HepG2 (cell line): ENCODE results near the gene RIPPLY1. TPM values are rescaled to one million over a fixed set of nuclear protein-coding genes. Genes with fewer than 3 reads are reported as not detected.

Source experiments
- ATAC-seq: fragments of 200-7000 bp; cut with Tn5 transposase; 3 replicates; pipeline ENCODE4 v1.9.1; 2020; ENCODE audit warnings: mild to moderate bottlenecking, moderate library complexity
- BruUV-seq: library from RNA; stranded (reverse); fragments of 400-500 nt; replicated peaks from 2 replicates; lab custom pipeline; 2021; lab: Mats Ljungman, UMichigan
- CTCF ChIA-PET: fragments of 300-600 bp; formaldehyde crosslinking; extraction: SDS; loops from one replicate; lab custom pipeline; 2021; ENCODE audit warnings: low total read pairs, inconsistent platforms, low intra/inter-chr PET ratio; lab: Yijun Ruan, JAX
- POLR2A ChIA-PET: fragments of 350-600 bp; sonication (Branson Sonifier 250); formaldehyde crosslinking; loops from one replicate; lab custom pipeline; 2020; ENCODE audit warnings: antibody characterized with exemption, inconsistent platforms; lab: Yijun Ruan, JAX
- DNase-seq: peaks from one replicate; pipeline ENCODE4 v3.0.0-alpha.2; 2015; ENCODE audit warnings: low spot score
- FAIRE-seq: peaks from 3 replicates; lab custom pipeline; 2011; peaks lifted over from hg19 to GRCh38; lab: Jason Lieb, UNC
- H2AFZ ChIP-seq: one replicate; pipeline ENCODE4 v1.6.1; 2011; ENCODE audit warnings: low read length, inconsistent platforms
- H3K27ac ChIP-seq: fragments of 300-600 bp; 3 replicates; pipeline ENCODE4 v1.8.0; 2011; ENCODE audit warnings: mixed run types, mild to moderate bottlenecking, mixed read lengths, low read length, inconsistent platforms; ENCODE audit not compliant: insufficient read depth; ENCODE audit errors: extremely low read length
- H3K27me3 ChIP-seq, 2 experiments: fragments of 200-600 bp in 1 of 2; 2 replicates in 1 of 2; 3 replicates in 1 of 2; pipeline versions ENCODE4 v1.6.0 to v1.8.0; 2011; ENCODE audit warnings: low read length in 2 of 2, mild to moderate bottlenecking in 2 of 2, moderate library complexity in 2 of 2, inconsistent platforms in 1 of 2; ENCODE audit not compliant: insufficient read depth in 2 of 2, control insufficient read depth in 1 of 2
- H3K36me3 ChIP-seq, 2 experiments: fragments of 200-600 bp in 1 of 2; replicated peaks in 1 of 2; 2 replicates in 1 of 2; 3 replicates in 1 of 2; pipeline versions ENCODE4 v1.5.1 to v1.8.0; 2011; ENCODE audit warnings: low read length in 2 of 2, inconsistent platforms in 1 of 2; ENCODE audit not compliant: insufficient read depth in 2 of 2, control insufficient read depth in 1 of 2
- H3K4me1 ChIP-seq: 2 replicates; pipeline ENCODE4 v1.5.1; 2012; ENCODE audit warnings: low read length, inconsistent platforms; ENCODE audit not compliant: insufficient read depth
- H3K4me2 ChIP-seq: 2 replicates; pipeline ENCODE4 v1.6.0; 2011; ENCODE audit warnings: low read depth, low read length, inconsistent platforms
- H3K4me3 ChIP-seq, 3 experiments: fragments of 200-600 bp in 1 of 3; sonication (generic), shearing (Covaris generic) in 1 of 3; replicated peaks in 1 of 3; 2 replicates each; pipeline ENCODE4 v1.5.1; 2011 to 2016; ENCODE audit warnings: low read length in 3 of 3, inconsistent platforms in 2 of 3, low read depth in 2 of 3, mild to moderate bottlenecking in 2 of 3, control low read depth in 1 of 3, mixed read lengths in 1 of 3; ENCODE audit not compliant: insufficient read depth in 1 of 3
- H3K79me2 ChIP-seq: one replicate; pipeline ENCODE4 v1.6.1; 2011; ENCODE audit warnings: low read length, inconsistent platforms; ENCODE audit not compliant: insufficient read depth
- H3K9ac ChIP-seq: 2 replicates; pipeline ENCODE4 v1.6.0; 2011; ENCODE audit warnings: mild to moderate bottlenecking, low read depth, low read length, inconsistent platforms; ENCODE audit not compliant: insufficient read depth
- H3K9me3 ChIP-seq: 2 replicates; pipeline ENCODE4 v1.5.1; 2012; ENCODE audit warnings: mild to moderate bottlenecking, low read length
- H4K20me1 ChIP-seq: 2 replicates; pipeline ENCODE4 v1.6.0; 2011; ENCODE audit warnings: inconsistent platforms, mild to moderate bottlenecking, low read length, moderate library complexity; ENCODE audit not compliant: insufficient read depth
- GATA4 ChIP-seq: sonication (generic); IDR thresholded peaks from 2 replicates; pipeline ENCODE4 v1.6.1; 2016; ENCODE audit warnings: antibody characterized with exemption, low read depth, borderline replicate concordance
- RERE ChIP-seq: IDR thresholded peaks from 2 replicates; pipeline ENCODE4 v1.6.1; 2016; ENCODE audit warnings: low read depth, missing genetic modification reagents, missing compliant biosample characterization
- REST ChIP-seq, 2 experiments: IDR thresholded peaks; 2 replicates each; pipeline ENCODE4 v1.6.1; 2011 to 2012; ENCODE audit warnings: low read length in 2 of 2, borderline replicate concordance in 1 of 2, low read depth in 1 of 2, mild to moderate bottlenecking in 1 of 2, moderate library complexity in 1 of 2
- ZFYVE20 ChIP-seq: sonication (generic); formaldehyde crosslinking; IDR thresholded peaks from 2 replicates; pipeline ENCODE4 v1.8.0; 2023; ENCODE audit warnings: low read depth, mild to moderate bottlenecking, moderate library complexity, missing genetic modification reagents, borderline replicate concordance
- ZNF20 ChIP-seq: sonication (generic); formaldehyde crosslinking; IDR thresholded peaks from 2 replicates; pipeline ENCODE4 v1.4.0; 2020; ENCODE audit warnings: mild to moderate bottlenecking, moderate library complexity, missing genetic modification reagents
- ZNF24 ChIP-seq: fragments of 450-650 bp; IDR thresholded peaks from 2 replicates; pipeline ENCODE4 v1.6.1; 2017; ENCODE audit warnings: antibody characterized with exemption, mild to moderate bottlenecking
- WGBS: methylation state at CpG from one replicate; pipeline ENCODE4 v1.1.6; 2017; ENCODE audit warnings: low lambda C conversion rate; 5-methylcytosine and 5-hydroxymethylcytosine counted together
- in situ Hi-C: cut with HindIII; loops from 2 replicates; pipeline ENCODE4 v1.10.0; 2017; ENCODE audit warnings: low pct_unique_long_range_greater_than_20kb; ENCODE audit not compliant: extremely low pct_ligation_motif_present
- intact Hi-C: fragments of 100-400 bp; cut with micrococcal nuclease; formaldehyde crosslinking; loops from one replicate; pipeline ENCODE4 v1.10.0; 2022; ENCODE audit not compliant: unreplicated experiment
- polyA plus RNA-seq, 8 experiments: library from polyadenylated mRNA; depleted of rRNA in 3 of 8; stranded (reverse) in 7 of 8; unstranded in 1 of 8; fragments of >200 nt; fragmentation: Illumina TruSeq in 4 of 8; extraction: Trizol in 4 of 8; gene quantifications; 2 replicates each; pipeline versions ENCODE4 v1.2.1 to v1.2.3, GENCODE V29; 2011 to 2016; ENCODE audit warnings: low read depth in 4 of 8, missing spikeins in 1 of 8, mixed read lengths in 1 of 8; ENCODE audit not compliant: insufficient read depth in 1 of 8
- total RNA-seq, 5 experiments: library from RNA; depleted of rRNA; stranded (reverse); fragments of >200 nt; fragmentation: Illumina TruSeq; extraction: Trizol; gene quantifications; 2 replicates each; pipeline ENCODE4 v1.2.3, GENCODE V29; 2016; ENCODE audit warnings: low read depth in 1 of 5

RIPPLY1 gene
- total and polyA plus RNA-seq, 2 of the 13 experiments (the other 11 are each of a cell fraction or from before 2014, with no cell fraction given), result 0.41 to 0.49 TPM

GRCh38 chrX:106917830-106918500 is 14.8 kb upstream of the RIPPLY1 start:
- no peak for FAIRE-seq
- BruUV-seq, result no TSS peak
- in situ Hi-C loops, result no loop called here

More at GRCh38 chrX:106917830-106918500, 14.8 kb upstream of the RIPPLY1 start:
- Histone ChIP-seq H4K20me1 (no peaks in the 10 kb centered on the region), H3K9me3 (no peaks in the 10 kb centered on the region), H3K4me1 (peaks cover 15% of the 10 kb centered on the region), H3K9ac (no peak overlapping the region), H3K36me3 (no peaks in the 10 kb centered on the region), H2AFZ (no peak overlapping the region), H3K79me2 (no peaks in the 10 kb centered on the region), H3K27me3 (no peaks in the 10 kb centered on the region), H3K27ac (no peak overlapping the region), H3K4me3 (no peak overlapping the region), H3K4me2 (no peak overlapping the region)
- intact Hi-C loops, result no loop called here
- ChIA-PET POLR2A (interaction anchor here (2.5 kb wide), 1 partner anchor 14 kb away, joined by 6 read pairs; no protein-coding TSS in a partner anchor), CTCF (no interaction called here)
- TF ChIP-seq RERE (no peak), GATA4 (no peak), ZNF24 (no peak), ZNF20 (no peak), ZFYVE20 (CRISPR knock-in tag) (no peak), REST (IDR thresholded peaks at IDR 0.05; ENCODE audit: borderline replicate concordance in 1 of 2, low read depth in 1 of 2, low read length in 2 of 2) (no peak)
- 96% methylated on average over 4 of the region's 6 CpGs for WGBS
- DNase-seq, result no peak
- ATAC-seq, result no peak
